Measurements from ENCODE around the gene CBLB. TPM values are rescaled to one million over a fixed set of nuclear protein-coding genes. Genes with fewer than 3 reads are reported as not detected.

The CBLB gene
- total RNA-seq, 1 experiment from 2014 or later = 19.7 TPM

DNA sequence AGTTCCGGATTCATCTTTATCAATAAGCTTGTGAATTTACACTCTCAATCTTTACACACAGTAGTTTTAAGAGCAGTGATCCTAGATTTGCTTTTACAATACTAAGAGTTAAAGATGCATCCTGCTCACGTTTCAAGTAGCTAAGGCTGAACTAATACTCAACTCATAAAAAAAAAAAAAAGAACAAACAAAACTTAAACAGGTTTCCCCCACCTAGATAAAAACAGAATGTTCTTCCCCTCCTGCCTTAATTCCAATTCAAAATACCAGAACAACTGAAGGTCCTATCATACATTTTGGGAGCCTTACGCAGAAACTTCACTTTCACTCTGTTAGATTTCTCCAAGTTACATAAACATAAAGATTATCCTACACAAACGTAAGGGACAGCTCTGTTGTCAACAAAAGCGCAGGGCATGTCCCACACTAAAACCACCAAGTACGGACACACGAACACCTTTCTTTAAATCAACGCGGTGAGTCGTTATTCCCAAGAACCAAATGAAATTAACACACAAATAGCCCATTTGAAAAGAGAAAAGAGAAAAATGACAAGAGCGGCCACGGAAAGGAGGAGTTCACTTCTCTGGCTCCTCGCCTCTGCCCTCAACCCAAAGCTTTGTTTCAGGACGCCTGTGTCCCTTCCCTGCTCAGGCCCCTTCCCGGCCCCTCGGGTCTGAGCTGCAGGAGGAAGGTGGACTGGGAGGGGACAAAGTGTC, 941 bp downstream of the CBLB start:
- TF ChIP-seq, protein P1, sequence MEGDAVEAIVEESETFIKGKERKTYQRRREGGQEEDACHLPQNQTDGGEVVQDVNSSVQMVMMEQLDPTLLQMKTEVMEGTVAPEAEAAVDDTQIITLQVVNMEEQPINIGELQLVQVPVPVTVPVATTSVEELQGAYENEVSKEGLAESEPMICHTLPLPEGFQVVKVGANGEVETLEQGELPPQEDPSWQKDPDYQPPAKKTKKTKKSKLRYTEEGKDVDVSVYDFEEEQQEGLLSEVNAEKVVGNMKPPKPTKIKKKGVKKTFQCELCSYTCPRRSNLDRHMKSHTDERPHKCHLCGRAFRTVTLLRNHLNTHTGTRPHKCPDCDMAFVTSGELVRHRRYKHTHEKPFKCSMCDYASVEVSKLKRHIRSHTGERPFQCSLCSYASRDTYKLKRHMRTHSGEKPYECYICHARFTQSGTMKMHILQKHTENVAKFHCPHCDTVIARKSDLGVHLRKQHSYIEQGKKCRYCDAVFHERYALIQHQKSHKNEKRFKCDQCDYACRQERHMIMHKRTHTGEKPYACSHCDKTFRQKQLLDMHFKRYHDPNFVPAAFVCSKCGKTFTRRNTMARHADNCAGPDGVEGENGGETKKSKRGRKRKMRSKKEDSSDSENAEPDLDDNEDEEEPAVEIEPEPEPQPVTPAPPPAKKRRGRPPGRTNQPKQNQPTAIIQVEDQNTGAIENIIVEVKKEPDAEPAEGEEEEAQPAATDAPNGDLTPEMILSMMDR (IDR thresholded peaks at IDR 0.05; ENCODE audit: unreplicated experiment) = no peak

GRCh38 chr3:105866656-105867653, 1.9 kb downstream of the CBLB start:
- TF ChIP-seq, protein P1 (IDR thresholded peaks at IDR 0.05; ENCODE audit: unreplicated experiment) = no peak
- H3K4me3 Mint-ChIP-seq (ENCODE audit: unreplicated experiment) = peak overlapping the region; percentile 92
- peak; percentile 17 for DNase-seq (ENCODE audit: unreplicated experiment)
- BruUV-seq (replicated peaks) = no TSS peak
- no peaks in the 10 kb centered on the region for H3K36me3 Mint-ChIP-seq (ENCODE audit: insufficient read depth, unreplicated experiment)
- peak overlapping the region; percentile 97 for H3K27ac Mint-ChIP-seq (ENCODE audit: low read depth, unreplicated experiment)
- intact Hi-C loops (cut with micrococcal nuclease) = loop anchor here (5.0 to 10.0 kb wide), 7 partner anchors 75 to 1198 kb away; no protein-coding TSS in a partner anchor
- no peaks in the 10 kb centered on the region for H3K9me3 Mint-ChIP-seq (ENCODE audit: unreplicated experiment)
- H3K27me3 Mint-ChIP-seq (ENCODE audit: insufficient read depth, unreplicated experiment) = no peaks in the 10 kb centered on the region
- ChIA-PET POLR2A (interaction anchor here (0.7 to 3.1 kb wide), 18 partner anchors 10 to 742 kb away, joined by 3 to 21 read pairs (median 4); no protein-coding TSS in a partner anchor), CTCF (interaction anchor here (0.5 to 0.8 kb wide), 3 partner anchors 40 to 992 kb away, joined by 3 to 4 read pairs (median 3); no protein-coding TSS in a partner anchor)
- peaks cover 35% of the 10 kb centered on the region for H3K4me1 Mint-ChIP-seq (ENCODE audit: insufficient read depth, unreplicated experiment)

More for the DNA sequence above, 941 bp downstream of the CBLB start:
- TSS peak; percentile 24 for BruUV-seq (replicated peaks)
- CTCF ChIA-PET = interaction anchor here (0.6 to 1.8 kb wide), 4 partner anchors 10 to 355 kb away, joined by 3 to 4 read pairs (median 4); no protein-coding TSS in a partner anchor
- POLR2A ChIA-PET = interaction anchor here (0.7 to 3.1 kb wide), 27 partner anchors 8 to 742 kb away, joined by 3 to 21 read pairs (median 4); no protein-coding TSS in a partner anchor
- no peaks in the 10 kb centered on the region for H3K9me3 Mint-ChIP-seq (ENCODE audit: unreplicated experiment)
- peak overlapping the region; percentile 92 for H3K4me3 Mint-ChIP-seq (ENCODE audit: unreplicated experiment)
- H3K36me3 Mint-ChIP-seq (ENCODE audit: insufficient read depth, unreplicated experiment) = no peaks in the 10 kb centered on the region
- intact Hi-C loops (cut with micrococcal nuclease) = loop anchor here (2.0 to 10.0 kb wide), 10 partner anchors 76 to 1197 kb away; no protein-coding TSS in a partner anchor
- no peaks in the 10 kb centered on the region for H3K27me3 Mint-ChIP-seq (ENCODE audit: insufficient read depth, unreplicated experiment)
- peak overlapping the region; percentile 97 for H3K27ac Mint-ChIP-seq (ENCODE audit: low read depth, unreplicated experiment)
- no peak for DNase-seq (ENCODE audit: unreplicated experiment)
- H3K4me1 Mint-ChIP-seq (ENCODE audit: insufficient read depth, unreplicated experiment) = peaks cover 35% of the 10 kb centered on the region

DNA sequence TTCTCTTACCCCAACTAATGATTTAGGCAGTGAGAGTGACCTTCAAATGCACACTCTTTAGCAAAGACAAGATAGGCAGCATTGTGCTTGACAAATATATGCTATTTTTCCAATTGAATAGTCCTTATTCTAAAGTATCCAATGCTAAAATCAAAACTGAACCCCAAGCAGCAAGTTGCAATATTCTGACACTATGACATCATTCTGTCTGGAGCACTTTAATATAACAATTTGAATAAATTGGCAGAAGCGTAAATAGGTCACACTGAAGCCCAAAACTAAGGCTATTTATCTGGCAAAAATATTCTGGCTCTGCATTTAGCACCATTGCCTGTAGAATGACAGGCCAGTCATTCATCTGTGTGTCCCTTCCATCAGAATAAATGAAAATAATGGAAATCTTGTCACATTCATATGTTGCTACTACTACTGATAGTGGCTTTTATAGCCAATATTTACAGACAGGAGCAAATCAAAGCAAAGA, 2.9 kb downstream of the CBLB start:
- Mint-ChIP-seq H3K4me1 (ENCODE audit: insufficient read depth, unreplicated experiment) (peaks cover 35% of the 10 kb centered on the region), H3K4me3 (ENCODE audit: unreplicated experiment) (peak overlapping the region; percentile 92)
- intact Hi-C loops (cut with micrococcal nuclease) = loop anchor here (5.0 to 10.0 kb wide), 7 partner anchors 74 to 1199 kb away; no protein-coding TSS in a partner anchor

More for the DNA sequence above, 2.9 kb downstream of the CBLB start:
- TF ChIP-seq, protein P1 (IDR thresholded peaks at IDR 0.05; ENCODE audit: unreplicated experiment) = no peak
- Mint-ChIP-seq H3K27ac (ENCODE audit: low read depth, unreplicated experiment) (no peak overlapping the region), H3K9me3 (ENCODE audit: unreplicated experiment) (no peaks in the 10 kb centered on the region), H3K27me3 (ENCODE audit: insufficient read depth, unreplicated experiment) (no peaks in the 10 kb centered on the region), H3K36me3 (ENCODE audit: insufficient read depth, unreplicated experiment) (no peaks in the 10 kb centered on the region)
- BruUV-seq (replicated peaks) = no TSS peak
- no peak for DNase-seq (ENCODE audit: unreplicated experiment)
- ChIA-PET CTCF (no interaction called here), POLR2A (interaction anchor here (1.2 kb wide), 1 partner anchor 21 kb away, joined by 3 read pairs; no protein-coding TSS in a partner anchor)
